GM12875 (cell line): ENCODE results near the gene TCEAL8.
"Not testable (repeated sequence)": the region's sequence is repeated elsewhere in the genome, so short reads cannot be mapped to it uniquely, and the experiment has no call there.

ENCODE experiments used
- H3K4me3 ChIP-seq: one replicate; pipeline ENCODE4 v1.5.1; 2011; ENCODE audit warnings: low read depth, low read length, control low read depth
- CTCF ChIP-seq: IDR thresholded peaks from 2 replicates; pipeline ENCODE4 v1.5.1; 2011; ENCODE audit warnings: low read depth, mild to moderate bottlenecking, control low read depth, inconsistent platforms, low read length, moderate library complexity, borderline replicate concordance; ENCODE audit not compliant: insufficient read depth

The TCEAL8 gene

GRCh38 chrX:103248553-103248952 is 6.4 kb downstream of the TCEAL8 start:
- no peak overlapping the region for H3K4me3 ChIP-seq
- TF ChIP-seq CTCF: peak; percentile 19; the same call in 1 of the 2 replicates

- no peak overlapping the region for H3K4me3 ChIP-seq
- no peak for TF ChIP-seq CTCF
Measured at GRCh38 chrX:103240155-103240554, 14.8 kb downstream of the TCEAL8 start.

- TF ChIP-seq CTCF: no peak
- H3K4me3 ChIP-seq: no peak overlapping the region
Measured at GRCh38 chrX:103236296-103236695, 18.7 kb downstream of the TCEAL8 start.

GRCh38 chrX:103235608-103236007 is 19.3 kb downstream of the TCEAL8 start:
- not testable (repeated sequence) for H3K4me3 ChIP-seq

- no peak for TF ChIP-seq CTCF
- no peak overlapping the region for H3K4me3 ChIP-seq
Measured at GRCh38 chrX:103234869-103235268, 20.1 kb downstream of the TCEAL8 start.

- H3K4me3 ChIP-seq: no peak overlapping the region
Measured at GRCh38 chrX:103233263-103233662, 21.7 kb downstream of the TCEAL8 start.

GRCh38 chrX:103225918-103226317 is 29.0 kb downstream of the TCEAL8 start:
- H3K4me3 ChIP-seq: not testable (repeated sequence)

More at GRCh38 chrX:103233263-103233662, 21.7 kb downstream of the TCEAL8 start:
- TF ChIP-seq CTCF: no peak

- H3K4me3 ChIP-seq: no peak overlapping the region
- TF ChIP-seq CTCF: no peak
Measured at GRCh38 chrX:103220511-103221323, 34.2 kb downstream of the TCEAL8 start.
